NCI-H82 treated with DMSO at 0.1 percent for 48 hours (cell line): ENCODE measurements around the gene NTF4.
"Not testable (repeated sequence)": the region's sequence is repeated elsewhere in the genome, so short reads cannot be mapped to it uniquely, and the experiment has no call there.

Source experiments
- DNase-seq: peaks from one replicate; lab custom pipeline; 2025; ENCODE audit not compliant: unreplicated experiment; lab: John Stamatoyannopoulos, UW

NTF4 gene

DNA sequence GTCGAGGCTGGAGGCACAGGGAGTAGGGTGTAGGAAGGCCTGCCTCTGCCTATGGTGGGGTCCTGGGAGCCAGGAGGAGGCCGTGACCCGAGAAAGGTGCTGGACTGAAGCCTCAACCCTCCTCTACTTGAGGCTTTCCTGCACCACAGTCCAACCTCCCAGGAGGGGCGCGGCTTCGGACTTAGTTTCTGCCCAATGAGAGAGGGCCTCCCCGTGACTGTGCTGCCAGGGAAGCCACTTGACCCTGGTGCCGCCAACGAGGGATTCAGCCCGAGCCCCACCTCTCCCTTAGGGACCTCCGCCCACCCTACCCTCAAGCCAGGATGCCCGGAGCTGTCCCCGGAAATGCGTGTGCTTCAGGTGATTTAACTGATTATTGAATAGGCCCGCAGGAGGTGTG is 40.4 kb downstream of the NTF4 start, which contains the start of gene CGB3:
Gene CGB3, minus strand, starts transcription at position 101 of the 400 bp plus-strand sequence. CDS start 362 bp downstream, outside the sequence.
- DNase-seq = not testable (repeated sequence)

DNA sequence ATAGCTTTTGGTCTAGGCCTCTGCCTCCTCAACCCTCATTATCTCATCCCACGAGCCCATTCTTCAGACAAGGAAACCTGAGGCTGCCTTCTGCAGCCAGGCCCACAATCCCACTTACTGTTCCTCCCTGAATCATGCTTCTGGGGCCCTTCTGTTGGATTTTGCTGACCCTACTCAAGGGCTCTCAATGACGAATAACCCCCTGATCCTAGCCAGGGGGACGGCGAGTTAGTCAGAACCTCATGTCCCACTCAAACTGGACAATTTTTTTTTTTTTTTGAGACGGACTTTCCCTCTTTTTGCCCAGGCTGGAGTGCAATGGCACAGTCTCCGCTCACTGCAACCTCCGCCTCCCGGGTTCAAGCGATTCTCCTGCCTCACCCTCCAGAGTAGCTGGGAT is 42.5 kb downstream of the NTF4 start:
- DNase-seq = no peak

DNA sequence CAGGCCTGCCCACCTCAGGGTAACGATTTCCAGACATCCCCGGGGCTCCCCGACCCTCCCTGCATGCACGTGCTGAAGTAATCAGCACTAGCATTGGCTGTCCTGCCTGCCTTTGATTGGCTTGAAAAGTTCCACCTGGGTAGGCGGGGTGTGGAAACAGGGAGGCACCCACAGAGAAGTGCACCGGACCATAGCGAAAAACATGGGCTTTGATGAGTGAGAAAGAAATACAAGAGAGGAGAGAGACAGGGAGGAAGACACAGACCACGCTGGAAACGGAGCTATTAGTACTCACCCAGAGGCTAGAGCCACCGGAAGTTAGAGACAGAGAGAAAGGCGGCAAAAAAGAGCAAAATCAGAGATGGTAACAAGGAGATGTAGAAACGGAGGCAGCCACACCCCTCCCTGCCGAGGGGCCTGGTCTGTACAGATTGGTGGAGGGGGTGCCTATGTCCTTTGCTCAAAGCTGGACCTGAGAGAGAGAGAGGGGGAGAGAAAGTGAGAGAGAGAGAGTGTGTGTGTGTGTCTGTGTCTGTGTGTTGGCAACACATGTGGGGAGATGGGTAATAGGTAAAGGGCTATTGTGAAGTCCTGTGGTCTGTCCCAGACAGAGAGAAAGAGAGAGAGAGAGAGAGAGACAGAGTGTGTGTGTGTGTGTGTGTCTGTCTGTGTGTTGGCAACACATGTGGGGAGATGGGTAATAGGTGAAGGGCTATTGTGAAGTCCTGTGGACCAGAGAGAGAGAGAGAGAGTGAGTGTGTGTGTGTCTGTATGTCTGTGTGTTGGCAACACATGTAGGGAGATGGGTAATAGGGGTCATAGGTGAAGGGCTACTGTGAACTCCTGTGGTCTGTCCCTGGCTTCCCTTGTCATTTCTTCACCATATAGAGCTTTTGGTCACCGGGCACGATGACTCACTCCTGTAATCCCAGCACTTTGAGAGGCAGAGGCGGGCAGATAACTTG is 43.4 kb downstream of the NTF4 start:
- DNase-seq = no peak

DNA sequence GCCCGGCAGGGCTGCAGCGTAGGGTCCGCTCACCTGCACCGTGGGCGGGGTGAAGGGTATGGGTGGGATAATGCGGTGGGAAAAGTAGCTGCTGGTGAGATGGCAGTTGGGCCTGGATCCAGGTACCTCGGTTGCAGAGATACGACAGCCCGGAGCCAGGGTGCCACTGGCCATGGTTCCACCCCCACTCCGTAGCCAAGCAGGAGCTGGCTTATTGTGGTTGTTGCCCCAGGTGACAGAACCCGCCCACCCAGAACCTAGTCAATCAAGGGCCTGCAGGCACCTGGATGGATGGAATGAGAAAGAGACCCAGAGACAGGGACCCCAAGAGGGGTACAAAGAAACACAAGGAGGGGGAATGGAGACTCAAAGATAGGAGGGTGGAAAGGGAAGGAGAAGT is 44.3 kb downstream of the NTF4 start:
- no peak for DNase-seq

DNA sequence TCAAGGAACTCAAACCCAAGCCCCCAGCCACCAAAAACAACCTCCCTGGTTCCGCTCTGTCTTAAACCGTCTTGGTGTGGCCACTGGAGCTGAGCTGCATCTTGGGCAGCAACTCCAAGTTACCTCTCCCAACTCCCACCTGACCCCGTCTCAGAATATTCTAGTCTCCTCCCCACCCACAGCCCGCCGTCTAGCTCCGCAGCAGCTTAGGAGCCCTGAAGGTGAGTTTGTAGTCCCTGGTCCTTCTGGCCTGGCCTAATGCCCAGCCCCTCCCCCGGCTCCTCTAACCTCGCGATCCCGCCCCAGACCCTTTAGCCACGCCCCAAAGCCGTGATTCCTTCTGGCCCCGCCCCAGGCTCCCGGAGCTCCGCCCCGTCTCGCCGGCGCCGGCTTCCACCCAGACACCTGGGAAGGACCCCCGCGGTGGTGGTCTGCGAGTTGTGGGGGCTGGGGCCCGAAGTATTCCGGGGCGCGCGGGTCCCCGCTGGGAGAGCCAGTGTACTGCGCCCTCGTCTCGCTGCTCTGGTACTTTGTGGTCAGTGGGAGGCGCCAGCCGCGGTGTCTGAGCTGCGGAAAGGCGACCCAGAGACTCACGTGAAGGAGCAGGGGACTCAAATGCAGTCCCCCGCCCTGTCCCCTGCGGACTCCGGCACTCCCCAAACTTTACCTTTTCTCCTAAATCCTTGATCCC is 45.2 kb downstream of the NTF4 start:
- peak; percentile 41 for DNase-seq

DNA sequence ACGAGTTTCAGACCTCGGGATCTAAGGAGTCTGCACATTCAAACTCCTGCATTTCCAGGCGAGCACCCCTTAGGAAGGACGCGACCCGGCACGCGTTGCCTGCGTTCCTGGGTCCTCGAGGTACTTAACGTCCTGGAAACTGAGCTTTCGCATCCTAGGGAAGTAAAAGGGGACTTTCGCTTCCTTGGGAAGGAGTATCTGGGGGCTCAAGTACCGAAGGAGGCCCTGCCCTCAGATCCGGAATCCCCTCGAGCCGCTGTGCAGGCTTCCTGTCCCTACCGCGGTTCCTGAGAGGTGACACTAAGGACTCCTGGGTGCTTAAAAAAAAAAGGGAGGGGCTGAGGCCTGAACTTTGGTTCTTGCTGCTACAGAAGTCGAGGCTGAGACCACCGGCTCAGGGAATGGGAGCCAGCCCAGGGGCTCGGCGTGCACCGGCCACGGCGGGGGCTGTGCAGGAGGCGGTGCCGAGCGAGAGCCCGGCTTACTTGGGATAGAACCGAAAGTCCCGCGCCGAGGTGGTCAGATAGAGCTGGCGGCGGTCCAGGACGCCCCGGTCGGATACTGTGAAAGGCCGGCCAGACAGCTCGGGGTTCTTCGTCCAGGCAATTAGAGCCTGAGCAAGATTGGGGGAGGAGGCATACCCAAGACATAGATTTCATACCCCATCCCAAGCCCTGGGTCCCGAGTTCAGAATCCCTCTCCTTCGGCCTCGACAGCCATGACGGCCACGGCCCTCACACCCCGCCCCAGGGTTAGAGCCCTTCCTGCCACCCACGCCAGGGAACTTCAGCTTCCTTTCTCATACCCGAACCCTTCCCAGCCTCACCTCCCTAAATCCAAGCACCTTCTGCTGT is 46.0 kb downstream of the NTF4 start:
- DNase-seq = not testable (repeated sequence)

DNA sequence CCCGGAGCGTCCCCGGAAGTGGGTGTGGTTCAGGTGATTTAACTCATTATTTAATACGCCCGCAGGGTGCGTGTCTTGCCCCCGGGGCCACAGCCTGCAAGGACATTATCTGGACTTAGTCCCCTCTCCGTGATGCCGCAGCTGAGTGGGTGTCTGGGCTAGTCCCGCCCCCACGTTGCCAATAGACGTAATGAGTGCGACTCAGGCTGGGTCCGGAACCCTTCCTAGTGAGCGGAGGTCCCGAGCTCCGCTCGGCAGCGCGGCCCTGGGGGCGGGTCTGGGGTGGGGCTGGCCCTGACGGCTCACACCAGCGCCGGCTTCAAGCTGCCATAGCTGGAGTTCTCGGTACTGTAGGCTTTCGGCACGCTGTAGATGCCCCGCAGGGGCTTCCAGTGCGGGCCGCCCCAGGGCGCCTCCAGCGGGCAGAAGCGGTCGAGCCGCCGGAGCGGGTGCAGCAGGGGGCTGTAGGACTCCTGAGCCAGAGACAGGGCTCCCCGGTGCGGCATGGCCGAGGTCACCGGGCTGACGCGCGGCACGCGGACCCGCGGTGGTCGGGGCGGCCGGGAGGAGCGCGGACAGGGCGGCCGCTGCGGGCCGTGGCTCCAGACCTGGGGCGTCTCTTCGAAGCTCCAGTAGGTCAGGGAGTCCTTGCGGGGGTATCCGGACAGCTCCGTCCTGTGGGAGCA is 46.8 kb downstream of the NTF4 start:
- DNase-seq = no peak

DNA sequence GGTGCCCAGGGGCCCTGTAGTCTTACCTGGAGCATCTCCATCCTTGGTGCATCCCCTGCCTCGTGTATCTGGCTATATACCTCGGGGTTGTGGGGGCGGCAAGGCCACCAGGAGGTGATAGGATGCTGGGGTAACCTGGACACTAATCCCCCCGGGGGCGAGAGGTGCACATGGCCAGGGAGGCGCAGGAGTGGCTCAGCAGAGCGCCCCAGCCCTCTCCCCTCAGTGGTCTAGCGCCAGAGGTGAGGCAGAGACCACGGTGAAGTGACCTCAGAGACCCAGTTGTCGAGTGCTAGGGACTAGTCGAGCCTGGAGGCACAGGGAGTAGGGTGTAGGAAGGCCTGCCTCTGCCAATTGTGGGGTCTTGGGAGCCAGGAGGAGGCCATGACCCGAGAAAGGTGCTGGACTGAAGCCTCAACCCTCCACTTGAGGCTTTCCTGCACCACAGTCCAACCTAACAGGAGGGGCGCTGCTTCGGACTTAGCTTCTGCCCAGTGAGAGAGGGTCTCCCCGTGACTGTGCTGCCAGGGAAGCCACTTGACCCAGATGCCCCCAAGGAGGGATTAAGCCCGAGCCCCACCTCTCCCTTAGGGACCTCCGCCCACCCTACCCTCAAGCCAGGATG is 47.5 kb downstream of the NTF4 start, which contains the start of gene LHB:
Gene LHB, minus strand, starts transcription at position 51 of the 625 bp plus-strand sequence. Its CDS starts 10 bp downstream, at position 41.
- no peak for DNase-seq

DNA sequence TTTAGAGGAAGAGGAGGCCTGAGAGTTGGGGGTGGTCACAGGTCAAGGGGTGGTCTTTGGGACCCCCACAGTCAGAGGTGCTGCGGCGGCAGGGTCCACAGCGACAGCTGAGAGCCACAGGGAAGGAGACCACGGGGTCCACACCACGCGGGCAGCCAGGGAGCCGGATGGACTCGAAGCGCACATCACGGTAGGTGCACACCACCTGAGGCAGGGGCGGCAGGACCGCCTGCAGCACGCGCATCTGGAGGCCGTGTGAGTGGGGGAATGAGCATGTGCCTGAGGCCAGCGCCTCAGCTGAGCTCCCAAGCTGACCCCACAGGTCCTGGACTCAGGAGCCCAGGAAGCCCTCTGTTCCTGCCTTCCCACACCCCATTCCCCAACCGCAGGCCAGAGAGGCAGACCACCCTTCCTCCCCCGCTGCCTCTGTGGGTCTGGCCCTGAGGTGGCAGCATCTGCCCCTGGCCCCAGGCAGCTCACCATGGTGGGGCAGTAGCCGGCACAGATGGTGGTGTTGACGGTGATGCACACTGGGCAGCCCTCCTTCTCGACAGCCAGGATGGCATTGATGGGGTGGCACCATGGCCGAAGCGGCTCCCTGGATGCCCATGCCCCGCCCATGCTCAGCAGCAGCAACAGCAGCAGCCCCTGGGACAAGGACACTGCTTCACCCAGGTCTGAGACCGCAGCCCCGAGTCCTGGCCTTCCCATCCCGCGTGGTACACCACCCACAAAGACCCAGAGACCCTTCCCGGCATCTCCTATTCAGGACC is 48.4 kb downstream of the NTF4 start:
- DNase-seq = no peak

DNA sequence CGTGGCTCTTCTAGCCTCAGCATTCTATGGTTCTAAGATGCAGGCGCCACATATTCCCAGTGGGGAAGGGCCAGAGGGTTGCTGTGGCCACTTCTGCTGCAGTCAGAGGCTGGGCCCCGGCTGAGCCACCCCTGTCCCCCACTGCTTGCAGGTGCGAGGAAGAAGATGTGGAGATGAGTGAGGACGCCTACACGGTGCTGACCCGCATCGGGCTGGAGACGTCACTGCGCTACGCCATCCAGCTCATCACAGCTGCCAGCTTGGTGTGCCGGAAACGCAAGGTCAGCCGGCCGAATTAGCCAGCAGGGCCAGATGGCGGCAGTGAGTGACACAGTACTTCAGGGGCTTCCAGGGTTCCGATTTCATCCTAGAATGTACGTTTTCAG is 49.8 kb downstream of the NTF4 start:
- no peak for DNase-seq

DNA sequence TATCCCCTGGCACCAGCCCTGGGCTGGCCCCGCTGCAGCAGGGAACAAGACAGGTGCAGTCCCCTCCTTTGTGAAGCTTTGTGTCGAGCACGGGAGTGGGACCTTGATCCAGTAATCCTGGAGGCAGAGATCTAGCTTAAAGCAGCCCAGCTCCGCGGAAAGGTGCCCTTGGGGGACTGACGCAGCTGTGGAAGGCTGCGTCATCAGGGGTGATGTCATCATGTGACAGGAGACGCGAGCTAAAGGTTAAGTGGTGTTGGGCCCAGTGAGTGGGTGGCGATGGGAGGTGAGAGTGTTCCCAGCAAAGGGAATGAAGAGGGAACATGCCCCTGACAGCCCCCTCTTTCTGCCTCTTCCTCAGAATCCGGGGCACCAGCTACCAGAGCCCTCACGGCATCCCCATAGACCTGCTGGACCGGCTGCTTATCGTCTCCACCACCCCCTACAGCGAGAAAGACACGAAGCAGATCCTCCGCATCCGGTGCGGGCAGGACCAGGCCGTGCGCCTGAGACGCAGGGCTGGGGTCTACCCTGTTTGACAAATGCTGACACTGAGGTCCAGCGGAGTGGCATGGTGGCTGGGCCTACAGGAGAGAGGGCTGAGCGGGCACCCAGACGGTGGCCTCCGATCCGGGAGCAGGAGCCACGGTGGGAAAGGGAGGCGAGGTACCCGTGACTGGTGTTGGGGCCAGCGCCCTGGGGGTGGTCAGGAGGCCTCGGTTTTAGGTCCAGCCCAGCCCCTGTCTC is 50.3 kb downstream of the NTF4 start:
- DNase-seq = no peak

DNA sequence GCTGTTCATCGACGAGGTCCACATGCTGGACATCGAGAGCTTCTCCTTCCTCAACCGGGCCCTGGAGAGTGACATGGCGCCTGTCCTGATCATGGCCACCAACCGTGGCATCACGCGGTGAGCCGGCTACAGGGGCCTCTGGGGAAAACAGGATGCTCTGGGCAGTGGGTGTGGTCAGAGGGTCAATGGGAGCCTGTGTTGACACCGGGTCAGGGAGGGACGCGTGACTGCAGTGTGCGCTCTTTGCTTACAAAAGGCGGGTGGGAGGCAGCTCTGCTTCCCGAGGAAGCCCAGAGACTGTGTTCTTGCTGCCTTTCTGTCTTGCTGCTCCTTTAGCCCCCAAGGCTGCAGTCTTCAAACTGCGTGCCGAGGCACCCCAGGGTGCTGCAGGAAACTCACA is 53.4 kb downstream of the NTF4 start:
- DNase-seq = no peak
